Activated naive CD8-positive, alpha-beta T cell (primary cell): ENCODE data around the gene ASB5.
"Not testable (repeated sequence)": the region's sequence is repeated elsewhere in the genome, so short reads cannot be mapped to it uniquely, and the experiment has no call there.

Experiments used
- H3K27ac Mint-ChIP-seq: one replicate; pipeline ENCODE4 v1.8.0; 2021; ENCODE audit warnings: mixed read lengths
- H3K27me3 Mint-ChIP-seq: one replicate; pipeline ENCODE4 v1.8.0; 2021; ENCODE audit warnings: mixed read lengths
- H3K36me3 Mint-ChIP-seq: one replicate; pipeline ENCODE4 v1.8.0; 2021; ENCODE audit warnings: mixed read lengths
- H3K4me1 Mint-ChIP-seq: one replicate; pipeline ENCODE4 v1.8.0; 2021; ENCODE audit warnings: low read depth, mixed read lengths
- H3K4me3 Mint-ChIP-seq: one replicate; pipeline ENCODE4 v1.8.0; 2021; ENCODE audit warnings: mild to moderate bottlenecking, mixed read lengths
- H3K9me3 Mint-ChIP-seq: one replicate; pipeline ENCODE4 v1.8.0; 2021; ENCODE audit warnings: low read depth, mixed read lengths

ASB5 gene

GRCh38 chr4:176268963-176269362, at the start of gene ASB5:
TSS of gene ASB5 (minus strand) at chr4:176269222. CDS start at chr4:176269108, 114 bp downstream.
- H3K9me3 Mint-ChIP-seq = no peaks in the 10 kb centered on the region
- H3K27me3 Mint-ChIP-seq = peaks cover 3% of the 10 kb centered on the region
- H3K4me3 Mint-ChIP-seq = no peak within 1 kb of the TSS
- H3K27ac Mint-ChIP-seq = no peak within 1 kb of the TSS
- H3K36me3 Mint-ChIP-seq = no peaks in the 10 kb centered on the region
- no peaks in the 10 kb centered on the region for H3K4me1 Mint-ChIP-seq

- Mint-ChIP-seq H3K27ac (no peak overlapping the region), H3K27me3 (no peaks in the 10 kb centered on the region), H3K4me1 (peaks cover 10% of the 10 kb centered on the region), H3K4me3 (no peak overlapping the region), H3K9me3 (no peaks in the 10 kb centered on the region), H3K36me3 (no peaks in the 10 kb centered on the region)
These were observed 44.7 kb upstream of the ASB5 start for GRCh38 chr4:176313596-176314336.

GRCh38 chr4:176309772-176310171, 40.8 kb upstream of the ASB5 start:
- H3K4me1 Mint-ChIP-seq = no peaks in the 10 kb centered on the region
- H3K27me3 Mint-ChIP-seq = peaks cover 10% of the 10 kb centered on the region
- H3K27ac Mint-ChIP-seq = no peak overlapping the region
- H3K36me3 Mint-ChIP-seq = no peaks in the 10 kb centered on the region
- H3K4me3 Mint-ChIP-seq = no peak overlapping the region
- no peaks in the 10 kb centered on the region for H3K9me3 Mint-ChIP-seq

GRCh38 chr4:176309046-176309445, 40.0 kb upstream of the ASB5 start:
- no peak overlapping the region for H3K27ac Mint-ChIP-seq
- no peaks in the 10 kb centered on the region for H3K9me3 Mint-ChIP-seq
- no peak overlapping the region for H3K4me3 Mint-ChIP-seq
- no peaks in the 10 kb centered on the region for H3K4me1 Mint-ChIP-seq
- peaks cover 14% of the 10 kb centered on the region for H3K27me3 Mint-ChIP-seq
- no peaks in the 10 kb centered on the region for H3K36me3 Mint-ChIP-seq

- Mint-ChIP-seq H3K27me3 (peaks cover 17% of the 10 kb centered on the region), H3K4me3 (no peak overlapping the region), H3K4me1 (no peaks in the 10 kb centered on the region), H3K27ac (no peak overlapping the region), H3K36me3 (no peaks in the 10 kb centered on the region), H3K9me3 (no peaks in the 10 kb centered on the region)
These were observed 39.4 kb upstream of the ASB5 start for GRCh38 chr4:176308441-176308840.

DNA sequence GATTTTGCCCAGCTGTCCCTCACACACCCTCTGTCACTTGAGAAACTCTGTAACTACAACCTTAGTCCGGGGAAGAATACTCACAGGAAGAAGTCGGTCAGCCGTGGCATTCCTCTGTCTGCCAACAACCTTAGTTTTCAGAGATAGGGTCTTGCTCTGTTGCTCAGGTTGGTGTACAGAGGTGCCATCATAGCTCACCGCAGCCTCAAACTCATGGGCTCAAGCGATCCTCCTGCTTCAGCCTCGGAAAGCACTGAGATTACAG, 38.6 kb upstream of the ASB5 start:
- Mint-ChIP-seq H3K9me3 (no peaks in the 10 kb centered on the region), H3K27me3 (peaks cover 20% of the 10 kb centered on the region), H3K27ac (no peak overlapping the region), H3K4me1 (no peaks in the 10 kb centered on the region), H3K4me3 (no peak overlapping the region), H3K36me3 (no peaks in the 10 kb centered on the region)

DNA sequence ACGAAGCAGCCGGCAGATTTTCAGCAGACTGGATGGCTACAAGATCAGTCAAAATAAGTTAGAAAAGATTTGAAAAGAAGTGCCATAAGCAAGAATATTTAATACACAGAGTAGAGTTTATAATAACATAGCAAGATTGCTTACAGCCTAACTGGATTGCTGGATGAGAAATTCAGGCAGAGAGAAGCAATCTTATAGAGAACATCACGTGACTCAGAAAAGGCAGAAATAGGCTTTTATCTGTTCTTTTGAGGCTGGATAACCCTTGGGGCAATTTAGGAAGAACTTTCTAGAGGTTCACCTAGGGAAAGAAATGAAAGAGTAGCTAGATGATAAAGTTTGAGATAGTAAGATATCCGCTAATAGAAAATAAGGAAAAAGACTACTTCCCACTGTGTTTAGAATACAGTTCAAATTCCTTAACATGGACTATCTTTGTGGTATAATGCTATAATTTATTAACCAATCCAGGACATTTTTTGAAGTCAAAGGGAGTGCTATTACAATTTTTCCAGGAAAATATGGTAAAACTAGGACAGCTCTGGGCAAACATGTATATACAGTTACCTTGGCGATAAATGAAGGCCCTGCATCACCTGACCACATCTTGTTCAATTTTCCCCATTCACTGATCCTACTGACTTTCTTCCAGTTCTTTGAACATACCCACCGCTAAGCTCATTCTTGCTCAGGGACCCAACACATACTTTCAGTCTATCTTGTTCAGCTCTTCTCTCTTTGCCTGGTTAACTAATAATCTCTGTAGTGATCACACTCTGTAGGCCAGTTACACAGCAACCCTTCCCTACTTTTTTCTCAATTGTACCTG, 38.0 kb upstream of the ASB5 start:
- Mint-ChIP-seq H3K9me3 (no peaks in the 10 kb centered on the region), H3K36me3 (no peaks in the 10 kb centered on the region), H3K27ac (no peak overlapping the region), H3K4me1 (no peaks in the 10 kb centered on the region), H3K27me3 (peaks cover 20% of the 10 kb centered on the region), H3K4me3 (no peak overlapping the region)

DNA sequence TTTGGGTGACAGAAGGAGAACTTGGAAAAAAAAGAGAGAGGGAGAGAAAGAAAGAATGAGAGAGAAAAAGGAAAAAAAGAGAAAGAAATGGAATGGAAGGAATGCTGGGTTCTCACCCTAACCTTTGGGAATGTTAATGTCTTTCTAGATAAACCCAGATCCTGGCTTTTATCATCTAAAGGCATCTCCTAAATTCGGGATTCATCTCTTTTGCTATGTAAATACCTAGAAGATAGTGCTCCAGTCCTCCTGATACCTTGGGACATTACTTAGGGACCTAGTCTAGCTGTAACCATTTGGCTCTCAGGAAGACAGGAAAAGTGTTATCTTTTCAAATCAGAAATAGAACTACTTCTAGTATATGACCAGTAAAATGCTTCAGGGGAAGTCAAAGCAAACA, 34.9 kb upstream of the ASB5 start:
- Mint-ChIP-seq H3K4me3 (no peak overlapping the region), H3K27ac (no peak overlapping the region), H3K36me3 (no peaks in the 10 kb centered on the region)

GRCh38 chr4:176302283-176303275, 33.6 kb upstream of the ASB5 start:
- H3K27me3 Mint-ChIP-seq = peaks cover 25% of the 10 kb centered on the region
- no peaks in the 10 kb centered on the region for H3K4me1 Mint-ChIP-seq
- H3K36me3 Mint-ChIP-seq = no peaks in the 10 kb centered on the region
- H3K27ac Mint-ChIP-seq = no peak overlapping the region
- no peak overlapping the region for H3K4me3 Mint-ChIP-seq
- H3K9me3 Mint-ChIP-seq = no peaks in the 10 kb centered on the region

More for the DNA sequence above, 34.9 kb upstream of the ASB5 start:
- peaks cover 27% of the 10 kb centered on the region for H3K27me3 Mint-ChIP-seq
- H3K9me3 Mint-ChIP-seq = no peaks in the 10 kb centered on the region
- H3K4me1 Mint-ChIP-seq = no peaks in the 10 kb centered on the region

DNA sequence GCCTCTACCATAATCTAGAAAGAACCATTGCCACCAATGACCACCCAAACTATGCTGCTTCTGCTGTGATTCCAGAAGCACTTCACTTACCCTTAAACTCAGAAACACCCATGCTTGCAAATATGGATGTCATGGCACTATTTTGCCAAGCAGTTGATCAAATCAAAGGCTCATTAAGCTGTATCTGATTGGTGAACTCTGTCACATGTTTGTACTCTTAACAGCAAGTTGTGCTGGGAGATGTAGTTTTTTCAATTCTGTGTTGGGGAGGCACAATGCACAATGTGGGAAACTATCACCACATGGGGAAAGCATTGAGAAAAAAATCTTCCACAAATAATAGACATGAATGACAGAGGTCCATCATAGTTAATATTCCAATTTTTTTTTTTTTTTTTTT, 31.5 kb upstream of the ASB5 start:
- no peak overlapping the region for H3K4me3 Mint-ChIP-seq
- no peaks in the 10 kb centered on the region for H3K9me3 Mint-ChIP-seq
- H3K27me3 Mint-ChIP-seq = peaks cover 20% of the 10 kb centered on the region
- no peaks in the 10 kb centered on the region for H3K36me3 Mint-ChIP-seq
- H3K27ac Mint-ChIP-seq = no peak overlapping the region
- H3K4me1 Mint-ChIP-seq = no peaks in the 10 kb centered on the region

DNA sequence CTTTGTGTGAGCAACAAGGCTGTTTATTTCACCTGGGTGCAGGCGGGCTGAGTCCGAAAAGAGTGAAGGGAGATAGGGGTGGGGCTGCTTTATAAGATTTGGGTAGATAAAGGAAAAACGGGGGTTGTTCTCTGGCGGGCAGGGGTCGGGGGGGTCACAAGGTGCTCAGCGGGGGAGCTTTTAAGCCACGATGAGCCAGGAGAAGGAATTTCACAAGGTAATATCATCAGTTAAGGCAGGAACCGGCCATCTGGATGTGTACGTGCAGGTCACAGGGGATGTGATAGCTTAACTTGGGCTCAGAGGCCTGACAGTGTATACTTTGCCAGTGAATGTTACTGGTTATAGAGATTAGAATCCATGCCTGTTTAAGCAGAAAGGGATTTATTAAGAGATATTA, 31.0 kb upstream of the ASB5 start:
- Mint-ChIP-seq H3K9me3 (no peaks in the 10 kb centered on the region), H3K4me3 (no peak overlapping the region), H3K4me1 (no peaks in the 10 kb centered on the region), H3K36me3 (no peaks in the 10 kb centered on the region), H3K27ac (no peak overlapping the region), H3K27me3 (peaks cover 17% of the 10 kb centered on the region)

GRCh38 chr4:176298664-176299063, 29.6 kb upstream of the ASB5 start:
- Mint-ChIP-seq H3K4me1 (no peaks in the 10 kb centered on the region), H3K36me3 (no peaks in the 10 kb centered on the region), H3K9me3 (no peaks in the 10 kb centered on the region), H3K4me3 (no peak overlapping the region), H3K27ac (no peak overlapping the region), H3K27me3 (peaks cover 12% of the 10 kb centered on the region)

- not testable (repeated sequence) for H3K4me3 Mint-ChIP-seq, H3K27me3 Mint-ChIP-seq, H3K27ac Mint-ChIP-seq, H3K9me3 Mint-ChIP-seq, H3K4me1 Mint-ChIP-seq, H3K36me3 Mint-ChIP-seq
These were observed 26.9 kb upstream of the ASB5 start for GRCh38 chr4:176295907-176296306.

GRCh38 chr4:176293660-176294059, 24.6 kb upstream of the ASB5 start:
- no peaks in the 10 kb centered on the region for H3K36me3 Mint-ChIP-seq
- no peaks in the 10 kb centered on the region for H3K27me3 Mint-ChIP-seq
- no peaks in the 10 kb centered on the region for H3K4me1 Mint-ChIP-seq
- no peak overlapping the region for H3K27ac Mint-ChIP-seq
- H3K4me3 Mint-ChIP-seq = no peak overlapping the region
- H3K9me3 Mint-ChIP-seq = no peaks in the 10 kb centered on the region

- H3K36me3 Mint-ChIP-seq = no peaks in the 10 kb centered on the region
- H3K27ac Mint-ChIP-seq = no peak overlapping the region
- H3K9me3 Mint-ChIP-seq = no peaks in the 10 kb centered on the region
- H3K4me3 Mint-ChIP-seq = no peak overlapping the region
- no peaks in the 10 kb centered on the region for H3K4me1 Mint-ChIP-seq
- no peaks in the 10 kb centered on the region for H3K27me3 Mint-ChIP-seq
These were observed 23.9 kb upstream of the ASB5 start for GRCh38 chr4:176292920-176293319.
